Epidermal melanocyte (primary cell): ENCODE data around the gene TBATA.

Experiments used
- DNase-seq: peaks from one replicate; pipeline ENCODE4 v3.0.0; 2011; ENCODE audit warnings: low spot score; ENCODE audit not compliant: insufficient read length

The TBATA gene

DNA sequence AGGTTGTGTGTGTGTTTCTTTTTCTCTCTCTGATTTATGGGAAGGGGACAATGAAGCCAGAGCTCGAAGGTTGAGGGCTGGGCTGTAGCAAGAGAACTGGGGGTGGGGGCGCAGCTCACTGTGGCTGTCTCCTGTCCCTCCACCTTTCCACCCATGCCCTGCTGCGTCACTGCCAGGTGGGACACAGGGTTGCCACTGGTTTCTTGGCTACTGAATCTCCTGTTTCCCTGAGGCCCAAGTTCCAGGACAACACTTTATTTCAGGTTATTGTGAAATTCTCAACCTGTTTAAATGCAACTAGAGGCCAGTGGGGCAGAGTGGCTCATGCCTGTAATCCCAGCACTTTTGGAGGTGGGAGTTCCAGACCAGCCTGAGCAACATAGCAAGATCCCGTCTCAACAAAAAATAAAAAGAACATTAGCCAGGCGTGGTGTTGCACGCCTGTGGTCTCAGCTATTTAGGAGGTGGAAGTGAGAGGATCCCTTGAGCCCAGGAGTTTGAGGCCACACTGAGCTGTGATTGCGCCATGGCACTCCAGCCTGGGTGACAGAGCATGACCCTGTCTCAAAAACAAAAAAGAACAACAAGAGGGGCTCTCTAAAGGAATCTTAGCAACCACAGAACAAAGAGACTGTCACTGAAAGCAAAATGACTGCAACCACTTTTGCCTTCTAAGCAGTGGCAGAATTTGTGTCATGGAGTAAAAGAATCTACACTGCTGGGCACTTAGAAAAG is 22.6 kb downstream of the TBATA start:
- DNase-seq: no peak

GRCh38 chr10:70761727-70762350 is 23.3 kb downstream of the TBATA start:
- DNase-seq: no peak

DNA sequence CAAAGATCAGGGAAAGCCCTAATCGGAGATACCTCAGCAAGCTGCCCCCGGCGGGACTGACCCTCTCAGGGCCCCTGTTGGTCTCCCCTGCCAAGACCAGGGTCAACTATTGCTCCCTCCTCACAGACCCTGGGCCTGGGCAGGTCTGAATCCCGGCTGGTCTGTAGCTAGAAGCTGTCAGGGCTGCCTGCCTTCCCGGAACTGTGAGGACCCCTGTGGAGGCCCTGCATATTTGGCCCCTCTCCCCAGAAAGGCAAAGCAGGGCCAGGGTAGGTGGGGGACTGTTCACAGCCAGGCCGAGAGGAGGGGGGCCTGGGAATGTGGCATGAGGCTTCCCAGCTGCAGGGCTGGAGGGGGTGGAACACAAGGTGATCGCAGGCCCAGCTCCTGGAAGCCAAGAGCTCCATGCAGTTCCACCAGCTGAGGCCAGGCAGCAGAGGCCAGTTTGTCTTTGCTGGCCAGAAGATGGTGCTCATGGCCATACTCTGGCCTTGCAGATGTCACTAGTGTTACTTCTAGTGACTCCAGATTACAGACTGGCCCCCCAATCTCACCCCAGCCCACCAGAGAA is 24.1 kb downstream of the TBATA start:
- no peak for DNase-seq

GRCh38 chr10:70760271-70760787 is 24.8 kb downstream of the TBATA start:
- no peak for DNase-seq

DNA sequence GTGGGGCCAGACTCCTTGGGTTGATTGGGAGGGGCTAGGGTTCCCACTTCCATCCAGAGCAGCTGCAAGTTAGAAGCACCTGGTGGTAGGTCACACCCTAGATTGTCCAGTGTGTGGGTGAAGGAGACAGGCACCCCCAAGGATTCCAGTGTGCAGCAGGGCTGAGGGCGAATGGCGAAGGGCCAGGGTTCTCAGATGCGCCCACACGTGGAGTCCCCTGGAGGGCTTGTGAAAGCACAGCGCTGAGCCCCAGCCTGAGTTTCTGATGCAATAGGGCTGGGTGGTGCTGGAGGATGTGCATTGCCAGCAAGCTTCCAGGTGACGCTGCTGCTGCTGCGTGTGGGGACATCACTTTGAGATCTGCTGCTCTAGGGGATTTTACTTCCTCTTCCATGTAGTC is 25.4 kb downstream of the TBATA start:
- no peak for DNase-seq

DNA sequence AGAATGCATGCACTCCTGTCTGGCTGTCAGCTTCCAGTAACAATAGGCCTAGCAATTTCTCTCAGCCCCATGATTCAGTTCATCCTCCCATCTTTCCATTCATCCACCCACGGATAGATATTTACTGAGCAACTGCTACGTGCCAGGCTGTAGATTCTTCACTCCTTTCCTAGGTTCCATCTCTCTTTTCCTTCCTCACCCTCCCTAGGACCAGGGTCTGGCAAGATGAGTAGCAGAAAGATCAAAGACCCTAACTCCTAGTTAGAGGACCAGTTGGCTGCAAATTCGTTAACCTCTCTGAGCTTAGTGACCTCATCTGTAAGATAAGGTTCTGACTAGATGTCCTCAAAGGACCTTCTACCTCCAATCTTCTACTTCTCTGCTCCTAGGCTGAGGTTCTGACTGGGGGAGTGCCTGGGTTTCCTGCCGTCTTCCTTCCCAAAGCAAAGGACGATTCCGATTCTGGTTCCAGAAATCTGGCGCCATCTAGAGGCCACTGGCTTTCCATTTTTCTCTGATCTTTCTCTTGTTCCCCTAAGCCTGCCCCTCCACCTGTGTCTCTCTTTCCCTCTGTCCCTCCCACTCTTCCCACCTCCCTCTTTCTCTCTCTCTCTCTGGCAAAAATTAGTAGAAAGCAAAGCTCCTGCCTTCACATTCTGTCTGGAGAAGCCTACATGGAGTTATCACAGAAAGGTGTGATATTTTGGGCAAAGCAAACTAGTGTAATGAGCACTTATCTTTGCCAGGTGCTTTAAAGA is 26.2 kb downstream of the TBATA start:
- DNase-seq: peak; percentile 69

DNA sequence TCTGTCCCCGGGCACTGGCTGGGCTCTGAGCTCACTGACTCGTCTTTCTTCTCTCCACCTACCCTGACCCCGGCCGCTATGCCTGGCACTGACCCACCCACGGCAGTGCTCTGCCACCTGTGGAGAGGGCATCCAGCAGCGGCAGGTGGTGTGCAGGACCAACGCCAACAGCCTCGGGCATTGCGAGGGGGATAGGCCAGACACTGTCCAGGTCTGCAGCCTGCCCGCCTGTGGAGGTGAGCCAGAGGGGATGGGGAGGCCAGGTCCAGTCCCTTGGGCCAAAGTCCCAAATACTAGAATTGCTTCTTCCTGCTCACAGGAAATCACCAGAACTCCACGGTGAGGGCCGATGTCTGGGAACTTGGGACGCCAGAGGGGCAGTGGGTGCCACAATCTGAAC is 27.3 kb downstream of the TBATA start:
- no peak for DNase-seq

GRCh38 chr10:70756700-70757360 is 28.3 kb downstream of the TBATA start:
- no peak for DNase-seq

- DNase-seq: no peak
Measured at GRCh38 chr10:70753841-70754621, 31.1 kb downstream of the TBATA start.

- no peak for DNase-seq
Measured at GRCh38 chr10:70753026-70753663, 32.0 kb downstream of the TBATA start.

- DNase-seq: no peak
Measured at GRCh38 chr10:70752571-70752970, 32.6 kb downstream of the TBATA start.

DNA sequence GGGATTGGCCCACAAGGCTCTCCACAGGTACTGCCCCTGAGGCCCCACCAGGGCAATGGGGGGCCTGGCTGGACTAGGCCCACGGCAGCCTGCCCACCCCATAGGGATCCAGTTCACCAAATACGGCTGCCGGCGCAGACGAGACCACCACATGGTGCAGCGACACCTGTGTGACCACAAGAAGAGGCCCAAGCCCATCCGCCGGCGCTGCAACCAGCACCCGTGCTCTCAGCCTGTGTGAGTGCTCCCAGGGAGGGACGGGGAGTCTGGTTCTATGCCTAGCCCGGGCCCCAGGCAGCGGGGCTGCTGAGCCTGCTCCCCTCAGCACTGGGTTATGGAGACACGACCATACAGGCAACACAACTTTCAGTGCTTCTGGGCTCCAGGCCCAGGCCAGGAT is 33.2 kb downstream of the TBATA start:
- no peak for DNase-seq

DNA sequence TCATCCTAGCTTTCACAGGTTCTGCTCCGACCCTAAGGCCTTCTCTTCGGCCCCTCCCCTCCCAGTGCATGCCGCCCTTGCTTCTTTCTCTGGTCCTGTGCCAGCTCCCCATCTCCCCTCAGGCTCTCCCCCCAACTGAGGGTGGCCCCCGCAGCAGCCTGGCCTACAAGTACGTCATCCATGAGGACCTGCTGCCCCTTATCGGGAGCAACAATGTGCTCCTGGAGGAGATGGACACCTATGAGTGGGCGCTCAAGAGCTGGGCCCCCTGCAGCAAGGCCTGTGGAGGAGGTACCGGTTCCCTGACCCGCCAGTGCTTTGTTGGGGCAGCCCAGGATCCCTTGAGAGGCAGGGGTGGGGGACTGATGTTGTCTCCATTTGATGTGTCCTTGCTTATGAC is 33.8 kb downstream of the TBATA start:
- no peak for DNase-seq

- DNase-seq: no peak
Measured at GRCh38 chr10:70750156-70750703, 34.9 kb downstream of the TBATA start.

GRCh38 chr10:70749756-70750155 is 35.4 kb downstream of the TBATA start:
- no peak for DNase-seq

- DNase-seq: no peak
Measured at GRCh38 chr10:70748801-70749573, 36.2 kb downstream of the TBATA start.

GRCh38 chr10:70748305-70748704 is 36.9 kb downstream of the TBATA start:
- DNase-seq: no peak

DNA sequence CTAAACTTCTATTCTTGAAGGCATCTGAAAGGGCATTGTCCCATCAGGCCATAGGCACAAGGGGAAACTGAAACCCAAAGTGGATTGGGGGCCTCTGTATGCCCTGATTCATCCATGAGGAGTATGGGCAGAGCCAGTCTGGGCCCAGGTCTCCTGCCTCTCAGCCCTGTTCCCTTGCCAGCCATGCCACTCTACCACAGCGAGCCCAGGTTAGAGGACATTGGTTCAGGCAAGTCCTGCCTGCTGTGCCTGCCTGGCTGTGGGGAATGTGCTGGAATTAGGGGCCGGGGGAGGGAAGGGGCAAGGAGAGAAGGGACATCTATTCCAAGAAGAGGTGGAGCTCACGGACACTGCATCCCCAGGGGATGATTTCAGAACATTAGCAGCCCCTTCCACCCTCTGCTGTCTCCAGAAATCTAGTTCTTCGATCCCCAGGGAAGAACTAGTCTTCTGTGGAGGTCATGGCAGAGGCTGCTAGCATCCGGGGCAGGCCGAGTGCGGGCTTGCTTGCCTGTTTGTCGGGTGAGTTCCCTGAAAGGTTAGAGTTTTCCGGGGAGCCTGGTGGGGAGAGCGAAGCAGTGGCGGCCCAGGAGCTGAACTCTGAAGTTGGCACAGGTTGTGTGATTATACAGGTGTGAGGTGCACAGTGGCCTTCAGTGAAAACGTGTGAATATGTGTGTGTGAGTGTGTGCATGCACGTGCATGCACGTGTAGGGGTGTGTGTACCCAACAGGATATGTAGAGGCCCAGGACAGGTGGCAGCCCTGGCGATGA is 37.8 kb downstream of the TBATA start:
- DNase-seq: no peak
